Brain microvascular endothelial cell (primary cell): ENCODE measurements around the gene VWF.
"Not testable (repeated sequence)": the region's sequence is repeated elsewhere in the genome, so short reads cannot be mapped to it uniquely, and the experiment has no call there.

Experiments used
- DNase-seq: peaks from one replicate; pipeline ENCODE4 v3.0.0-alpha.2; 2020
- H3K27ac ChIP-seq: fragments of 250-450 bp; sonication (Bioruptor Pico); 2 replicates; pipeline ENCODE4 v1.5.1; 2020; ENCODE audit warnings: mild to moderate bottlenecking, moderate library complexity
- H3K27me3 ChIP-seq: fragments of 250-450 bp; sonication (Bioruptor Pico); replicated peaks from 2 replicates; pipeline ENCODE4 v1.5.1; 2020; ENCODE audit warnings: mild to moderate bottlenecking
- H3K36me3 ChIP-seq: fragments of 250-450 bp; sonication (Bioruptor Pico); replicated peaks from 2 replicates; pipeline ENCODE4 v1.5.1; 2020; ENCODE audit warnings: mild to moderate bottlenecking
- H3K4me3 ChIP-seq: 2 replicates; pipeline ENCODE4 v1.5.1; 2011; ENCODE audit warnings: low read depth, mild to moderate bottlenecking, control low read depth, low read length, moderate library complexity
- CTCF ChIP-seq: IDR thresholded peaks from 2 replicates; pipeline ENCODE4 v1.5.1; 2011; ENCODE audit warnings: low read depth, mild to moderate bottlenecking, moderate library complexity, low read length, control low read depth, inconsistent platforms; ENCODE audit errors: missing control alignments
- in situ Hi-C: cut with HindIII; loops from 2 replicates; pipeline ENCODE4 v1.10.0; 2017; ENCODE audit warnings: low sequenced_read_pairs, low pct_ligation_motif_present

VWF gene

GRCh38 chr12:6113691-6114475 lies 10.6 kb downstream of the VWF start:
- H3K4me3 ChIP-seq: no peak overlapping the region
- no peaks in the 10 kb centered on the region for H3K36me3 ChIP-seq
- no peak overlapping the region for H3K27ac ChIP-seq
- in situ Hi-C loops: no loop called here
- DNase-seq: no peak
- no peaks in the 10 kb centered on the region for H3K27me3 ChIP-seq
- no peak for TF ChIP-seq CTCF

- Histone ChIP-seq H3K4me3 (no peak overlapping the region), H3K27ac (no peak overlapping the region), H3K27me3 (no peaks in the 10 kb centered on the region), H3K36me3 (no peaks in the 10 kb centered on the region)
- TF ChIP-seq CTCF: no peak
- in situ Hi-C loops: no loop called here
- no peak for DNase-seq
Measured at GRCh38 chr12:6112004-6112403, 12.5 kb downstream of the VWF start.

- Histone ChIP-seq H3K4me3 (no peak overlapping the region), H3K27ac (no peak overlapping the region), H3K27me3 (no peaks in the 10 kb centered on the region), H3K36me3 (no peaks in the 10 kb centered on the region)
- no peak for DNase-seq
- in situ Hi-C loops: no loop called here
- no peak for TF ChIP-seq CTCF
Measured at GRCh38 chr12:6110006-6110405, 14.5 kb downstream of the VWF start.

- Histone ChIP-seq H3K27me3 (no peaks in the 10 kb centered on the region), H3K36me3 (no peaks in the 10 kb centered on the region), H3K4me3 (no peak overlapping the region), H3K27ac (no peak overlapping the region)
- no peak for TF ChIP-seq CTCF
- in situ Hi-C loops: no loop called here
- no peak for DNase-seq
Measured at GRCh38 chr12:6106218-6106617, 18.3 kb downstream of the VWF start.

GRCh38 chr12:6104842-6105241 lies 19.6 kb downstream of the VWF start:
- in situ Hi-C loops: no loop called here
- Histone ChIP-seq H3K36me3 (no peaks in the 10 kb centered on the region), H3K27ac (no peak overlapping the region), H3K27me3 (no peaks in the 10 kb centered on the region), H3K4me3 (no peak overlapping the region)
- TF ChIP-seq CTCF: no peak
- no peak for DNase-seq

- Histone ChIP-seq H3K36me3 (no peaks in the 10 kb centered on the region), H3K4me3 (no peak overlapping the region), H3K27me3 (no peaks in the 10 kb centered on the region), H3K27ac (no peak overlapping the region)
- DNase-seq: no peak
- no peak for TF ChIP-seq CTCF
- in situ Hi-C loops: no loop called here
Measured at GRCh38 chr12:6104027-6104426, 20.4 kb downstream of the VWF start.

- in situ Hi-C loops, DNase-seq, H3K27ac ChIP-seq, H3K27me3 ChIP-seq, H3K36me3 ChIP-seq, H3K4me3 ChIP-seq: not testable (repeated sequence)
Measured at GRCh38 chr12:6102021-6102420, 22.4 kb downstream of the VWF start.
